OCI-M2 (cell line): Measurements from ENCODE around the gene C5AR2.
"Not testable (repeated sequence)": the region's sequence is repeated elsewhere in the genome, so short reads cannot be mapped to it uniquely, and the experiment has no call there.

Experiments used
- DNase-seq: peaks from one replicate; lab custom pipeline; 2025; ENCODE audit not compliant: unreplicated experiment; lab: John Stamatoyannopoulos, UW

C5AR2 gene

GRCh38 chr19:47358936-47359335 lies 27.0 kb downstream of the C5AR2 start:
- DNase-seq: no peak

- no peak for DNase-seq
Observed at GRCh38 chr19:47362321-47362720, 30.3 kb downstream of the C5AR2 start.

- DNase-seq: no peak
Observed at GRCh38 chr19:47363758-47364531, 32.0 kb downstream of the C5AR2 start.

- not testable (repeated sequence) for DNase-seq
Observed at GRCh38 chr19:47365455-47365854, 33.5 kb downstream of the C5AR2 start.

- no peak for DNase-seq
Observed at GRCh38 chr19:47370045-47370611, 38.2 kb downstream of the C5AR2 start.

- DNase-seq: no peak
Observed at GRCh38 chr19:47371261-47371660, 39.3 kb downstream of the C5AR2 start.

- DNase-seq: no peak
Observed at GRCh38 chr19:47372603-47373002, 40.6 kb downstream of the C5AR2 start.

- DNase-seq: no peak
Observed at GRCh38 chr19:47373246-47374240, 41.6 kb downstream of the C5AR2 start.

GRCh38 chr19:47374876-47375693 lies 43.1 kb downstream of the C5AR2 start:
- no peak for DNase-seq

- DNase-seq: no peak
Observed at GRCh38 chr19:47375694-47376588, 44.0 kb downstream of the C5AR2 start.

- no peak for DNase-seq
Observed at GRCh38 chr19:47376589-47377144, 44.7 kb downstream of the C5AR2 start.

- no peak for DNase-seq
Observed at GRCh38 chr19:47377208-47377701, 45.3 kb downstream of the C5AR2 start.

- DNase-seq: no peak
Observed at GRCh38 chr19:47377801-47378200, 45.8 kb downstream of the C5AR2 start.

- DNase-seq: no peak
Observed at GRCh38 chr19:47378246-47378645, 46.3 kb downstream of the C5AR2 start.

- DNase-seq: no peak
Observed at GRCh38 chr19:47379381-47379938, 47.5 kb downstream of the C5AR2 start.

- DNase-seq: no peak
Observed at GRCh38 chr19:47380559-47380958, 48.6 kb downstream of the C5AR2 start.

- no peak for DNase-seq
Observed at GRCh38 chr19:47381121-47381520, 49.1 kb downstream of the C5AR2 start.

GRCh38 chr19:47381653-47382279 lies 49.8 kb downstream of the C5AR2 start:
- DNase-seq: no peak
